Ovary (tissue), 3 donors: ENCODE results near the gene CDK11A.
"Not testable (repeated sequence)": the region's sequence is repeated elsewhere in the genome, so short reads cannot be mapped to it uniquely, and the experiment has no call there.

Experiments
- CTCF ChIP-seq, 3 donors: fragments of 450-650 bp in 2 of 3; fragments of 200-600 bp in 1 of 3; IDR thresholded peaks; one replicate each; pipeline versions ENCODE4 v1.5.1 to v1.8.0; 2016 to 2022; ENCODE audit warnings: antibody characterized with exemption in 3 of 3, mild to moderate bottlenecking in 1 of 3
- POLR2A ChIP-seq: fragments of 450-650 bp; IDR thresholded peaks from one replicate; pipeline ENCODE4 v1.6.1; 2017; ENCODE audit warnings: antibody characterized with exemption, mild to moderate bottlenecking, moderate library complexity
- donor health status: DM: no; HTN: no; CAD: no.

GRCh38 chr1:1689526-1689925, 34.6 kb downstream of the CDK11A start:
- TF ChIP-seq POLR2A; CTCF (IDR thresholded peaks at IDR 0.05): not testable (repeated sequence)
